Sciatic nerve (tissue), 2 donors: ENCODE data around the gene CLK4. TPM values are rescaled to one million over a fixed set of nuclear protein-coding genes. Genes with fewer than 3 reads are reported as not detected.

Experiments used
- ATAC-seq: fragments of 200-7000 bp; cut with Tn5 transposase; one replicate; pipeline ENCODE4 v1.9.1; 2020; ENCODE audit warnings: mild to moderate bottlenecking, moderate library complexity
- DNase-seq: peaks from one replicate; pipeline ENCODE4 v3.0.0-alpha.2; 2020; ENCODE audit warnings: low spot score
- intact Hi-C: fragments of 100-400 bp; cut with DNase I; formaldehyde crosslinking; loops from one replicate; pipeline ENCODE4 v1.14.2; 2022
- total RNA-seq: library from RNA; stranded (reverse); fragmentation: NEBNext Ultra II Directional; extraction: Animal tissue kit (Norgen Biotek cat#: 25700); gene quantifications from one replicate; pipeline ENCODE4 v1.2.1, GENCODE V29; 2021
- donor health status: DM: no; HTN: no; CAD: no.
- donor health status: DM: no; HTN: no; CAD: no.

Gene CLK4
- 52.8 TPM for total RNA-seq

- intact Hi-C loops: no loop called here
- peak; percentile 99 for ATAC-seq
- DNase-seq: peak; percentile 98
These were observed at the start of gene CLK4 for GRCh38 chr5:178626484-178627258. TSS of gene CLK4 (minus strand) at chr5:178627050. CDS start at chr5:178623416, 3,634 bp downstream.

GRCh38 chr5:178675922-178676321 is 49.1 kb upstream of the CLK4 start:
- no peak for ATAC-seq
- DNase-seq: no peak
- intact Hi-C loops: no loop called here

- ATAC-seq: no peak
- intact Hi-C loops: no loop called here
- DNase-seq: no peak
These were observed 47.5 kb upstream of the CLK4 start for GRCh38 chr5:178674334-178674733.

- intact Hi-C loops: no loop called here
- ATAC-seq (no peak), DNase-seq (no peak)
These were observed 47.0 kb upstream of the CLK4 start for GRCh38 chr5:178673801-178674295.

GRCh38 chr5:178672630-178673029 is 45.8 kb upstream of the CLK4 start:
- DNase-seq (no peak), ATAC-seq (no peak)
- intact Hi-C loops: no loop called here

GRCh38 chr5:178671602-178672144 is 44.8 kb upstream of the CLK4 start:
- intact Hi-C loops: no loop called here
- DNase-seq (no peak), ATAC-seq (no peak)

- intact Hi-C loops: no loop called here
- ATAC-seq: no peak
- DNase-seq: no peak
These were observed 43.6 kb upstream of the CLK4 start for GRCh38 chr5:178670351-178670885.

GRCh38 chr5:178668579-178668978 is 41.7 kb upstream of the CLK4 start:
- ATAC-seq: no peak
- intact Hi-C loops: no loop called here
- DNase-seq: no peak

GRCh38 chr5:178667688-178668087 is 40.8 kb upstream of the CLK4 start:
- DNase-seq (no peak), ATAC-seq (no peak)
- intact Hi-C loops: no loop called here

GRCh38 chr5:178667101-178667500 is 40.3 kb upstream of the CLK4 start:
- ATAC-seq (no peak), DNase-seq (no peak)
- intact Hi-C loops: no loop called here

GRCh38 chr5:178664141-178664540 is 37.3 kb upstream of the CLK4 start:
- DNase-seq: no peak
- ATAC-seq: no peak
- intact Hi-C loops: no loop called here

GRCh38 chr5:178662541-178662860 is 35.7 kb upstream of the CLK4 start:
- DNase-seq (no peak), ATAC-seq (no peak)
- intact Hi-C loops: no loop called here

GRCh38 chr5:178661836-178662540 is 35.1 kb upstream of the CLK4 start:
- no peak for DNase-seq
- ATAC-seq: no peak
- intact Hi-C loops: no loop called here

- ATAC-seq (no peak), DNase-seq (no peak)
- intact Hi-C loops: no loop called here
These were observed 24.4 kb upstream of the CLK4 start for GRCh38 chr5:178651046-178651810.

GRCh38 chr5:178650214-178650613 is 23.4 kb upstream of the CLK4 start:
- intact Hi-C loops: no loop called here
- ATAC-seq (no peak), DNase-seq (no peak)

GRCh38 chr5:178649580-178649979 is 22.7 kb upstream of the CLK4 start:
- DNase-seq (no peak), ATAC-seq (no peak)
- intact Hi-C loops: no loop called here

GRCh38 chr5:178644826-178645545 is 18.1 kb upstream of the CLK4 start:
- ATAC-seq: no peak
- intact Hi-C loops: no loop called here
- DNase-seq: no peak

GRCh38 chr5:178642351-178642909 is 15.6 kb upstream of the CLK4 start:
- ATAC-seq (no peak), DNase-seq (no peak)
- intact Hi-C loops: no loop called here
